ENCODE measurements around the gene TMBIM1.

DNA sequence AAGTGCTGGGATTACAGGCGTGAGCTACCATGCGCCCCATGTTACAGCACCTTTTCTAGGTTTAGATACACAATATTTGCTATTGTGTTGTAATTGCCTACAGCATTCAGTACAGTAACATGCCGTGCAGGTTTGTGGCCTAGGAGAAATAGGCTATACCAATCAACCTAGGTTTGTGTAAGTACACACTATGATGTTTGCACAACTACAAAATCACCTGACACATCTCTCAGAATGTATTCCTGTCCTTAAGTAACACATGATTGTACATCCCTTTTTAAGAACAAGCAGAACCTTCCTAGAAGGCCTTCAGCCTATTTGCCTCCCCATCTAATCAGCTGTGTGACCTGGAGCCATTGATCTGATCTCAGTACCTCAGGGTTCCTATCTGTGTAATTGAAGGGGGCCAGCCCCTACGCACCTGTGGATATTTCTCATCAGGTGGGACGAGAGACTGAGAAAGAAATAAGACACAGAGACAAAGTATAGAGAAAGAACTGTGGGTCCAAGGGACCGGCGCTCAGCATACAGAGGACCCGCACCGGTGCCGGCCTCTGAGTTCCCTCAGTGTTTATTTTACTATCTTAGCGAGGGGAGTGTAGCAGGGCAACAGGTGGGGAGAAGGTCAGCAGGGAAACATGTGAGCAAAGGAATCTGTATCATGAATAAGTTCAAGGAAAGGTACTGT is 18.7 kb upstream of the TMBIM1 start:
- TF ChIP-seq, protein P1, sequence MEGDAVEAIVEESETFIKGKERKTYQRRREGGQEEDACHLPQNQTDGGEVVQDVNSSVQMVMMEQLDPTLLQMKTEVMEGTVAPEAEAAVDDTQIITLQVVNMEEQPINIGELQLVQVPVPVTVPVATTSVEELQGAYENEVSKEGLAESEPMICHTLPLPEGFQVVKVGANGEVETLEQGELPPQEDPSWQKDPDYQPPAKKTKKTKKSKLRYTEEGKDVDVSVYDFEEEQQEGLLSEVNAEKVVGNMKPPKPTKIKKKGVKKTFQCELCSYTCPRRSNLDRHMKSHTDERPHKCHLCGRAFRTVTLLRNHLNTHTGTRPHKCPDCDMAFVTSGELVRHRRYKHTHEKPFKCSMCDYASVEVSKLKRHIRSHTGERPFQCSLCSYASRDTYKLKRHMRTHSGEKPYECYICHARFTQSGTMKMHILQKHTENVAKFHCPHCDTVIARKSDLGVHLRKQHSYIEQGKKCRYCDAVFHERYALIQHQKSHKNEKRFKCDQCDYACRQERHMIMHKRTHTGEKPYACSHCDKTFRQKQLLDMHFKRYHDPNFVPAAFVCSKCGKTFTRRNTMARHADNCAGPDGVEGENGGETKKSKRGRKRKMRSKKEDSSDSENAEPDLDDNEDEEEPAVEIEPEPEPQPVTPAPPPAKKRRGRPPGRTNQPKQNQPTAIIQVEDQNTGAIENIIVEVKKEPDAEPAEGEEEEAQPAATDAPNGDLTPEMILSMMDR (IDR thresholded peaks at IDR 0.05), result no peak
- no peak for TF ChIP-seq POLR2A (IDR thresholded peaks at IDR 0.05)
- no peak for TF ChIP-seq EP300 (IDR thresholded peaks at IDR 0.05)
- no peak for TF ChIP-seq POLR2AphosphoS5 (IDR thresholded peaks at IDR 0.05)
